Stimulated activated CD4-positive, alpha-beta T cell treated with anti-CD3 and anti-CD28 coated beads, Interleukin-15, amount 100 ng/mL, for 1 hour (primary cell): ENCODE results near the gene CTBP2.

Source experiments
- DNase-seq, 2 donors: peaks; one replicate each; pipeline ENCODE4 v3.0.0-alpha.2; 2020; ENCODE audit warnings: low read depth in 1 of 2, low spot score in 1 of 2

The CTBP2 gene

DNA sequence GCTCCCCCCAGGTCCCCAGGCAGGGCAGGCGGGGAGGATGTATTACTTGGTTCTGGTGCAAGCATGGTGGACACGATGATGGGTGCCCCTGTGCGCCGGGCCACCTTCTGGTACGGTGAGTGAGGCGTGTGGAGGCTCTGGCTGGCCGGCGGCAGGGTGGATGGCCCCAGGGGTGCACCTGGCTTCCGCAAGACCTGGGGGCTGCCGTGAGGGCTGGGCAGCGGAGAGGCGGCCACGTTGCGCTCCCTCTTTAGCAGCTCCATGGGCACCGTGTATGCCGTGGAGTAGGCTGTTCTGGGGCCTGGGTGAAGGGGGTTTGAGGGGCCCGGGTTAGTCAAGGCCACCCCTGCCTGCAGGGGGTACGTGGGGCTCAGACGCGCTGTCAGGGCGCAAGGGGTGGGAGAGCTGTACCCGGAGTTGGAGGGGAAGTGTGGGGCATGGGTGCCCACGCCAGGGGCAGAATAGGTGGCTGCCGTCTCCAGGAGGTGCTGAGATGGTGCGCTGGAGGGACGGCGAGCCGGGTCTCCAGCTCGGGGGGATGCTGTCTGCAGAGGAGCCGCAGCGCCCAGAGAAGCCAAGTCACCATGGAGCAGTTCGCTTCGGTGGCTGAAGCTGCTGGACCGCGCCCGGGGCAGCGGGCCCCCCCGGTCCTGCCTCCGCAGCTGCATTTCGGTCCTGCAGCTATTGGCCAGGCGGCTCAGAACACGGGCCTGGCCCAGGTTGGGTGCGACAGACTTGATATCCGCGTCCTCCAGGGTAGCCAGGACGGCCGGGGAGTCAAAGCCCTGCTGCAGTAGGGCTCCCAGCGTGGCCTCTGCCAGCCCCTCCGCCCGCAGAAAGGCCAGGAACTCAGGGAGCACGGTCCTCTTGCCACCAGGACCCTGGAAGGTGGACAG is 134.1 kb downstream of the CTBP2 start:
- DNase-seq: no peak

- no peak for DNase-seq
Measured at GRCh38 chr10:125025341-125025740, 135.0 kb downstream of the CTBP2 start.

DNA sequence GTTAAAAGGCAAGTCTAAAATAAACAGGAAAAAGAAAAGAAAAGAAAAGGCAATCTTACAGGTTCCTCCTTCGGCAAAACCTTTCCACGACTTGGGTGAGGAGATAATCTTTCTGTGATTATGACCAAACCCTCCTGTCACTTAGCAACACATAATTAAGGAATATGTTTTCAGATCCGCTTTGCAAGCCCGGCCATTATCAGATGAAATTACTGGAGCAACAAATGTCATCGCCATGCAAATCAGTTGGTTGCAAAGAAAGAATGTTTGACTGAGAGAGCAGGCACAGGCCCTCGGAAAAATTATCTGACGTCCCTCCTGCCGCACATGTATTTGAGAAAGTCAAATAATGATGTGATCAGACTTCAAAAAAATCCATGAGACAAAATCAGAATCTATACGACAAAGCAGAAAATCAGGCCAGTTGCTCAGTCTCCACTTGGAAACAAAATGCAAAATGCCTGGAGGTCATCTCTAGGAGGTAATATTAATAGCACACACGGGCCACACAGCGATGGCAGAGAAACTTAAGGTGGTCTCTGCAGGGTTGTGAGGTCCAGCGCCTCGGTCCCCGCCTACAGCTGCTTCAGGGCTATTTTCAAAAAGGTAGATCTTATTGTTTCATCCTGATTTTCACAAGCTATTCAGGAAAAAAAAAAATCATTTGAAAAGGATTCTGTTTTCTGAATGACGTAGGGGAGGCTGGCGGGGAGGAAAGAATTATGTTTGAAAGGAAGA is 135.7 kb downstream of the CTBP2 start:
- no peak for DNase-seq

- no peak for DNase-seq
Measured at GRCh38 chr10:125023862-125024496, 136.4 kb downstream of the CTBP2 start.

DNA sequence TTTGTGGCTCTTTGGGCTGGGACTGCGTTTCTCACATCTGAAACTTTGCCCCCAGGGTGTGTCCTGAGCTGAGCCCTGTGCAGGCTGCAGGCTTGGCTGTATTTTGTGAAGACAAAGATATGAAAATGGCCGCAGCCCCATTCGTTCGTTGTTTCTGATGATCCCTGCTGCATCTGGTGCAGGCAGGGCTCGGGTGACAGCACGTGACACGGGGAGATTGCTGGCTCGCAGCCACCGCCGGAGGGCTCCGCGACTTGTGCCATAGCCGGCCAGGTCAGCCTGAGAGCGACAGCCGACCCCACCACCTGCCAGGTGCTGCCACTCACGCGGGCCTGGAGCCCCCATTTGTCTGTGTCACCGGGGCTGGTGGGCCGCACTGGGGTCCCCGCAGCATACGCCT is 137.1 kb downstream of the CTBP2 start:
- no peak for DNase-seq

DNA sequence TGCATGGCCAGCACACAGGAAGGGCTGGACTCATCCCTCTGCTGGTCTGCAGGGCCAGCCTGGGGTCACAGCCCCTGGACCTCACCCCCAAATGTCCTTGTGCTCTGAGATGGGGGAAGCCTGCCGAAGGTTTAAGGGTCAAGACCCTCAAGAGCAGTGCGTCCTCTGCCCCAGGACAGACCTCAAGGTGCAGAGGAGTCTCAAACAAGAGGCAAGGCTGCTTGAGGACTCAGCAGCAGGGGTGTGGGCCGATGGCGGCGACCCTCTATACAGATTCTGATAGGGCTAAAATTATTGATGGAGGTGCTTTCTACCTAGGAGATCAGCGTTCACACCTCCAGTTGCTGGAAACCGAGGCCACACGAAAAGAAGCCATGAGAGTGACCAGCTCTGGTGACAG is 137.7 kb downstream of the CTBP2 start:
- no peak for DNase-seq

DNA sequence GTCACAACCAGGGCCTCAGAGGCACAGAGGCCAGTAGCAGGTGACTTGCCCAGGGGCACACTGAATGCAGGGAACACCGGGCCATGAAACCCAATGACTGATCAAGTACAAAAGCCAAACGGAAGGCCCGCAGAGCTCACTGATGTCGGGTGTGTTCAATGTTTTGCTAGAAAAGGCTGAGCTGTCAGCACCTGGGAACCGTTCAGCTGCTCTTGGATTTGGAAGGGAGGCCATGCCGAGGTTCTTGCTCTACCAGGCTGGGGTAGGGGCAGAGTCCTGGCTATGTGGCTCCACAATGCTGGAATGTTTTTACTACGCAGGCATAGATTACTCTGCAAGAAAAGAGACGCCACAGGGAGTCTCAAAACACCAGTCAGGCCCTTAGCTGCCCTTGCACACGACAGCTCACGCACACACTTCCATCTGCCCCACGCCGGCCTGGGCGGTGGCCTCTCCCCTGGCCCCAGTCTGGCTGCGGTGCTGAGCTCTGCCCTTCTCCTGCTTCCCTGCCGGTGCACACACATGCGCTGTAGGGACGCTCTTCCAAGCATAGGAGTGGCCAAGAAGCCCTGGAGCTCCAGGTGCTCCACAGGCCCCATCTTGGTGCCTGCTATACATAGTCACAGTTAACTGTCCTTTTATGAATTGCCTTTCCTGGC is 138.5 kb downstream of the CTBP2 start:
- DNase-seq: no peak

DNA sequence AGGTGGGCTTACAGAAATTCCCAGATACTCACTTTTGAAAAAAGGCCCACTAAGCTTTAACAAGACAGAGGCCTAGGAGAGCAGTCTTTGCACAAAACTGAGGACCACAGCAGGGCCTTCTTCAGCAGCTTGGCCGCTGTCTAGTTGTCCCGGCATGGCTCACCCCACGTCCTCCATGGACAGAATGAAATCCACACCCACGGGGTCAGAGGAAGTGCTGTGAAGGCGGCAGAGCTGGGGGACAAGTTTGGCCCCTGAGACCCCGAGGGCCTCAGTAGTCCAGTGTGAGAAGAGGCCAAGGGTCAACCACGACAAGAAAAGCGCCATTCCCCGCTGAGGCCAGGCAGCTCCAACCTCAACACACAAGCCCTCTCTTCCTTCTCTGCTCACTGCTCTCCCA is 139.5 kb downstream of the CTBP2 start:
- no peak for DNase-seq

DNA sequence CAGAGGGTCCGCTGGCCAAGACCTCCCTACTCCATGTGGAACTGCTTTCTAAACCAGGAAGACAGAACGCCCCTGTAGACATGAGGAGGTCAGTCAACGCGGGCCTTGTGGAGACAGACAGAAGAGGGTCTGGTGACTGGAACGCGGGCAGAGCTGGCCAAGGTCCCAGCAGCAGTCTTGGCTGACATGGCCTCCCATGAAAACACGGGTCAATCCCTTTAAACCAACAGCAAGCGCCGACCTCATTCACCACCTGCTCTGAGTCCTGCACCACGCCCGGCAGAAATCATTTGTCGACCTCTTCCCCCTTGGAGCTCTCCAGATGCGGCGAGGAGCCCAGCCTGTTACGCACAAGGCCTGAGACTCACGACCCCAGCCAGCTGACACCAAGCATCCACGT is 140.0 kb downstream of the CTBP2 start:
- no peak for DNase-seq

GRCh38 chr10:125018576-125019143 is 141.7 kb downstream of the CTBP2 start:
- no peak for DNase-seq

DNA sequence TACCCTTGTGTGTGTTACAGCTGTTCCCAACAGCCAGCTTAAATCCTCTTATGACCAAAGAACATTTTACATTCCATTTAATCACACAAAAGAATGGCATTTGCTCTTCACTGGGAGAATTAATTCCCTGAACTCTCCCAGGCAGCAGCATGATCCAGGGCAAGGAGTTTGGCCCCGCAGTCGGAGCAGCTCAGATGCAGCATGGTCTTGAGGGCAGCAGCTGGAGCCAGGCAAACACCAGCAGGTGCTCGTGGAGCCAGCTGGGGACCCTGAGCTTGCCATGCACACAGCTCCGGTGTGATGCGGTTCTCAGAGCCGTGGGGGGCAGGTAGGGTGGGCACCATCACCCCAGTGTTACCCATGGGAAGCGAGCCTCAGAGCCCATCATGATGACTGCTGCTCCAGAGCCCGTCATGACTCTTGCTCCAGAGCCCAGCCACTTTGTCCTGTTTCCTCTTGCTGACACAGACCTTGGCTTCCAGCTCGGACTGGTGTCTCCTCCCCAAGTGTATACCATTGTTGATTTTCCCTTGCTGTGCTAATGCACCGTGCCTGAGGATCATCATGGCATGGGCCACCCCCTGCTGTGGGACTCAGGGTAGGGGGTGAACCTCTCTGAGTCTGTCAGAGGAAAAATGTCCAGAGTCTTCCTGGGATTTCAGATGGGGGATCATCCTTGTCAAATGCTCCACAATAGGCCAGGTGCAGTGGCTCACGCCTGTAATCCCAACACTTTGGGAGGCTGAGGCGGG is 142.6 kb downstream of the CTBP2 start:
- DNase-seq: no peak

DNA sequence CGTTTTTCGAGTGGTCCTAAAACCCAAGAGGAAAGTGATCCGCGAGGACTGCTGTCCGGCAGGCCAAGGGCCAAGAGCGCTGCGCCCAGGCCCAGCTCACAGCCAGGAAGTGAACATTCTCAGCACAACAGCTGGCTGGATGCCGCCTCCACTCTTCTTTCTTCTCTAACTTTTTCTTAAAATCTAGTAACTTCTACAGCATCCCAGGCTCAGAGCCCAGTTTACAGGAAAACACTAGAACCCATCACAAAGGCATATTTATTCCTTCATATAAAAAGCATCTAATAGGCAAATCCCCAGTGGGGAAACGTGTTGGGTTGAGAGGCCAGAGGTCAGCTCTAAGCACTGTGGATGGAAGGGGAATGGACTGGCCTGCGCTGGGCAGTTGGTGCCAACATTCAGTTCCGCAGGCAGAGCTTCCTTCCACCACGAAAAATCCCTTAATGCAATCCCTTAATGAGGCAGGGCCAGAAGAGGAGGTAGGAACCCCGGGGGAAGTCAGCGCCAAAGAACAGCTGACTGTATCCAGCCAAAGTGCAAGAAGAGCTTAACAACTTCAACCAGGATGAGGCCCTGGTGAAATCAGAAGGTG is 143.7 kb downstream of the CTBP2 start:
- no peak for DNase-seq

DNA sequence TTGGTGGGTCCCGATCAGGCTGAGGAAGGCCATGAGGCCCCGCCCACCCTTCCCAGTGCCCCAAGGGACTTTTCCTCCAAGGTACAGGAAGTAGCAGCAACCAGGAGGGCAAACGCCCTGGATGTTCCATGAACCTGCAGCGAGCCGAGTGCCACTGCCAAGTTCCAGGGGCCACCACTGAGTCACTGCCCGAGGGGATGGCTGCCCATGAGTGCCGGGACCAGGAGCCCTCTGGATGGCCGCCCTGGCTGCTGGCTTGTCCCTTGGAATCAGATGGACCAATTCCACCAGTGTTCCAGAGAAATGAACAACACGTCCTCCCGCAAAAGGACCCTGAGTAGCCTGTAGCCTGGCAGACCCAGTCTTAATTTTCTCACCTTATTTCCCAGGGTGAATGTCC is 144.2 kb downstream of the CTBP2 start:
- no peak for DNase-seq

GRCh38 chr10:125015356-125015944 is 144.9 kb downstream of the CTBP2 start:
- DNase-seq: no peak

- no peak for DNase-seq
Measured at GRCh38 chr10:125014836-125015355, 145.5 kb downstream of the CTBP2 start.

- no peak for DNase-seq
Measured at GRCh38 chr10:125014086-125014830, 146.1 kb downstream of the CTBP2 start.

DNA sequence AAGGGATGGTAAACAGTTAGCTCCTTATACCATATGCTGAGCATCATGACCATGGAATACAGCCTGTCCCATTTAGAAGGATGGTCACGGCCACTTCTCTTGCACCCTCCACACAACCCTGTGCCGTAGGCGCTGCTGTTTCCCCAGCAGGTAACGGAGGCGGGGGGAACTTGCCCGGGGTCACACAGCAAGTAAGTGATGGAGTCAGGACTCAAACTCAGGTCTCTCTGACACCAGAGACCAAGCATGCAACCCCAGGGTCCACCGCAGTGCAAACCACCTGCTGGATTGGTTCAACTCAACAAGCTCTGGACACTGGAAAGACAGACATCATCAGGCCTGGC is 146.9 kb downstream of the CTBP2 start:
- no peak for DNase-seq

DNA sequence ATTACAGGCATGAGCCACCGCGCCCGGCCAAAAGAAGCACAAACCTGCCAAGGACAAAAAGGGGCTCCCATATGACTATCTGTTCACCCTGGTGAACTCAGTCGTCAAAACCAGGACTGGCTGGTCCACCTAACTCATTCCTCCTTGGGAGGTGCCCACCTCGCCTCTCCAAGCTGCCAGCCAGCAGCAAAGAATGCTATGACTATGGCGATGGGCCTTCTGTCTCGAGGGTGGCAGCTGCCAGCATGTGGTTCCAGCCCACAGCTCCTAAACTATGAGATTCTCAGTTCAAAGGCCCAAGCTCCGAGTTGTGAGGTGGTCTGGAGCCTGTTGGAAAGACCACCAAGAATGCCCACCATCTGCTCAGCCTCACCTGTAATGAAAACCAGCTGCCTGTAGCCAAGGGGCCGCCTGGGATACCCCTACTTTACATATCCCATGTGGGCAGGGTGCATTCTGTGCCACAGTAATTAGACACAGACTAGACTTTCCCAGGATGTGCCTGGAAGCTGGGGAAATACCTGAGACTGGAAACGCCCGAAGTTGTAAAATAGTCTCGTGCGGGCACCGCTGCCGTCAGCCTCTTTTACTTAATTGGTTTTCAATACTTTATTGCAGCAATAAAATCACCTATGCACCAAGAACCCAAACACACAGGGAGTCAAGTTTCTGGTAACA is 147.4 kb downstream of the CTBP2 start:
- no peak for DNase-seq
